GM21381 (cell line): ENCODE measurements around the gene STK32C.

Experiments
- ATAC-seq: cut with Tn5 transposase; IDR thresholded peaks from one replicate; pipeline ENCODE4 v1.9.1; 2021; ENCODE audit warnings: mild to moderate bottlenecking, moderate library complexity; ENCODE audit not compliant: unreplicated experiment

Gene STK32C

GRCh38 chr10:132189016-132189415, 118.7 kb downstream of the STK32C start:
- no peak for ATAC-seq

- ATAC-seq, result no peak
These were observed 119.4 kb downstream of the STK32C start for GRCh38 chr10:132188331-132188730.

GRCh38 chr10:132187430-132188138, 120.2 kb downstream of the STK32C start:
- no peak for ATAC-seq

GRCh38 chr10:132186488-132187429, 121.0 kb downstream of the STK32C start, which contains the start of gene DPYSL4:
Gene DPYSL4 (plus strand): TSS chr10:132186948. CDS start chr10:132187064, 116 bp downstream.
- no peak for ATAC-seq

GRCh38 chr10:132185601-132186487, 121.9 kb downstream of the STK32C start:
- no peak for ATAC-seq

- ATAC-seq, result no peak
These were observed 122.7 kb downstream of the STK32C start for GRCh38 chr10:132184816-132185593.

- ATAC-seq, result no peak
These were observed 124.7 kb downstream of the STK32C start for GRCh38 chr10:132183046-132183445.

- ATAC-seq, result no peak
These were observed 125.2 kb downstream of the STK32C start for GRCh38 chr10:132182591-132182990.

- ATAC-seq, result no peak
These were observed 125.9 kb downstream of the STK32C start for GRCh38 chr10:132181691-132182425.

- no peak for ATAC-seq
These were observed 127.0 kb downstream of the STK32C start for GRCh38 chr10:132180736-132181135.

GRCh38 chr10:132179551-132180392, 128.0 kb downstream of the STK32C start:
- ATAC-seq, result no peak

- ATAC-seq, result no peak
These were observed 128.8 kb downstream of the STK32C start for GRCh38 chr10:132178672-132179545.

GRCh38 chr10:132178046-132178445, 129.7 kb downstream of the STK32C start:
- no peak for ATAC-seq

- ATAC-seq, result no peak
These were observed 130.9 kb downstream of the STK32C start for GRCh38 chr10:132176623-132177500.

- no peak for ATAC-seq
These were observed 131.7 kb downstream of the STK32C start for GRCh38 chr10:132175907-132176581.

- no peak for ATAC-seq
These were observed 132.3 kb downstream of the STK32C start for GRCh38 chr10:132175408-132175807.
